Thymus (tissue), 11 donors: ENCODE measurements around the gene MDM2. TPM values are rescaled to one million over a fixed set of nuclear protein-coding genes. Genes with fewer than 3 reads are reported as not detected.
"Not testable (repeated sequence)": the region's sequence is repeated elsewhere in the genome, so short reads cannot be mapped to it uniquely, and the experiment has no call there.

Source experiments
- DNase-seq, 9 donors: peaks; one replicate each; pipeline ENCODE4 v3.0.0-alpha.2; 2013; ENCODE audit warnings: low spot score in 9 of 9, low read depth in 6 of 9, missing footprints in 1 of 9
- H3K27ac ChIP-seq, 2 donors: one replicate each; pipeline ENCODE4 v1.5.1; 2013; ENCODE audit warnings: control low read depth in 1 of 2, low read depth in 1 of 2, low read length in 1 of 2, mild to moderate bottlenecking in 1 of 2, moderate library complexity in 1 of 2
- H3K27me3 ChIP-seq, 2 donors: one replicate each; pipeline ENCODE4 v1.5.1; 2013; ENCODE audit warnings: low read length in 1 of 2; ENCODE audit not compliant: control insufficient read depth in 2 of 2, insufficient read depth in 1 of 2
- H3K36me3 ChIP-seq, 2 donors: one replicate each; pipeline ENCODE4 v1.5.1; 2013; ENCODE audit warnings: low read length in 1 of 2, mild to moderate bottlenecking in 1 of 2, moderate library complexity in 1 of 2; ENCODE audit not compliant: control insufficient read depth in 2 of 2, insufficient read depth in 2 of 2
- H3K4me1 ChIP-seq, 2 donors: one replicate each; pipeline ENCODE4 v1.5.1; 2013; ENCODE audit warnings: low read length in 2 of 2; ENCODE audit not compliant: control insufficient read depth in 2 of 2, insufficient read depth in 2 of 2
- H3K4me3 ChIP-seq, 2 donors: one replicate each; pipeline ENCODE4 v1.5.1; 2013; ENCODE audit warnings: low read length in 2 of 2, control low read depth in 1 of 2, mild to moderate bottlenecking in 1 of 2
- H3K9me3 ChIP-seq, 2 donors: one replicate each; pipeline ENCODE4 v1.5.1; 2013; ENCODE audit warnings: low read length in 1 of 2, mild to moderate bottlenecking in 1 of 2; ENCODE audit not compliant: control insufficient read depth in 2 of 2, insufficient read depth in 1 of 2
- WGBS: extraction: QIAGEN DNeasy Blood & Tissue Kit; methylation state at CpG from one replicate; pipeline ENCODE4 v1.1.7; 2013; 5-methylcytosine and 5-hydroxymethylcytosine counted together
- polyA plus RNA-seq: library from polyadenylated mRNA; stranded (reverse); fragments of 200-250 nt; gene quantifications from one replicate; pipeline ENCODE4 v1.2.3, GENCODE V29; 2013
- total RNA-seq: library from RNA; stranded (reverse); fragments of 120-200 nt; gene quantifications from one replicate; pipeline ENCODE4 v1.2.4, GENCODE V29; 2013
- donor health status: healthy.

The MDM2 gene
- total and polyA plus RNA-seq, 2 donors, result 63.6 to 121 TPM

GRCh38 chr12:68861890-68862289 is 53.9 kb downstream of the MDM2 start:
- H3K9me3 ChIP-seq, result no peaks in the 10 kb centered on the region
- no peak overlapping the region for H3K4me3 ChIP-seq
- no peaks in the 10 kb centered on the region for H3K27me3 ChIP-seq
- H3K27ac ChIP-seq, result no peak overlapping the region
- no peaks in the 10 kb centered on the region for H3K36me3 ChIP-seq
- WGBS, result 96% methylated on average over 3 of the region's 3 CpGs
- H3K4me1 ChIP-seq, result no peaks in the 10 kb centered on the region
- DNase-seq, result no peak

- H3K27me3 ChIP-seq, result no peaks in the 10 kb centered on the region
- WGBS, result 93% methylated on average over 7 of the region's 7 CpGs
These were observed 55.3 kb downstream of the MDM2 start for GRCh38 chr12:68863109-68863770.

GRCh38 chr12:68863886-68864454 is 56.0 kb downstream of the MDM2 start:
- not testable (repeated sequence) for H3K27ac ChIP-seq, H3K36me3 ChIP-seq
- WGBS, result 96% methylated on average over 8 of the region's 8 CpGs

More at GRCh38 chr12:68863109-68863770, 55.3 kb downstream of the MDM2 start:
- Histone ChIP-seq H3K9me3 (no peaks in the 10 kb centered on the region), H3K27ac (no peak overlapping the region), H3K4me1 (peaks cover 0 to 5% of the 10 kb centered on the region in 2 donors), H3K36me3 (no peaks in the 10 kb centered on the region), H3K4me3 (no peak overlapping the region)
- DNase-seq, result no peak

DNA sequence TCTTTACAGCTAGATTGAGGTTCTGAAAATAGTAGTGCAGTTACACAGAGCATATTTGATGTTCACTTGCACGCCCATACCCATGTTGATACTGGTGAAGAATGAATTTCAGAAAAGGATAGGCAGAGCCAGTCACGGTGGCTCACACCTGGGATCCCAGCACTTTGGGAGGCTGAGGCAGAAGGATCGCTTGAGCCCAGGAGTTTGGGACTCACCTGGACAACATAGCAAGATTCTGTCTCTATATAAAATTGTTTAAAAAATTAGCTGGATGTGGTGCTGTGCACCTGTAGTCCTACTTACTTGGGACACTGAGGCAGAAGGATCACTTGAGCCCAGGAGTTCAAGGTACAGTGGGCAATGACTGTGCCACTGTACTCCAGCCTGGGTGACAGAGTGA is 56.6 kb downstream of the MDM2 start:
- Histone ChIP-seq H3K27me3 (no peaks in the 10 kb centered on the region), H3K27ac (no peak overlapping the region), H3K9me3 (no peaks in the 10 kb centered on the region), H3K4me1 (peaks cover 0 to 5% of the 10 kb centered on the region in 2 donors), H3K36me3 (no peaks in the 10 kb centered on the region), H3K4me3 (no peak overlapping the region)
- no peak for DNase-seq
- 97% methylated on average over 3 of the region's 3 CpGs for WGBS

More at GRCh38 chr12:68863886-68864454, 56.0 kb downstream of the MDM2 start:
- H3K4me1 ChIP-seq, H3K9me3 ChIP-seq, H3K4me3 ChIP-seq, H3K27me3 ChIP-seq: not testable (repeated sequence)
- peak in 5 of 9 donors; percentile 4 to 51 (median 31) for DNase-seq

DNA sequence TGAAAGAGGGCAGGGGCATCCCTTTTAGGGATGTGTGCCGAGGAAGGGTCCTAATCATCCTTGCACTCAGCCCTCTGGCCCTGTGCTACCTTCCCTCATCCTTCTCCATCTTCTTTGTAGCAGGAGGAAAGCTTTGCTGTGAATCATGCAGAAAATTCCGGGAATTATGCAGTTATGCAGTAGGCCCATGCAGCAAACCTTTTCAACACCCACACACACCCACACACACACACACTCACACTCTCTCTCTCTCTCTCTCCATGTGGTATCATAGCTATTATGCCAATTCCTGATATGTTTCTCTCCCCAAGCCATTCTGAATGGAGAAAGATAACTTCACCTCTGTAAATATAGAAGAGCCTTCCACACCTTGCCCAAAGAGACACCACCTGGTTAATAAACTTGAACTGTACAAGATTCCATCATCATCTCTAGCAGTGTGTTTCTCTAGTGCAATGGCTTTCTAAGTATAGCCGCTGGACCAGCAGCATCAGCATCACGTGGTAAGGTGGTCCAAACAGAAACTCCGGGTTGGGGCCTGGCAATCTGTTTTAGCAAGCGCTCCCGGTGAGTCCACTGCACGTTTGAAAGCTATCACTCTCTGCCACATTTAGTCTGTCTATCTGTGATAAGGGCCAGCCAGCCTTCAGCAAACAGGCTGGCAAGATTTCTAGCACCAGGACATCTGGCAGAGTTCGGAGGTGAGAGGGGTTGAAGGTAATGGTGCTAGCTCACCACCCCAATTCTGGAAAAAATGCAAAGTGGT is 57.6 kb downstream of the MDM2 start:
- H3K36me3 ChIP-seq, result no peaks in the 10 kb centered on the region
- H3K27ac ChIP-seq, result no peak overlapping the region
- H3K27me3 ChIP-seq, result no peaks in the 10 kb centered on the region
- peaks cover 0 to 5% of the 10 kb centered on the region in 2 donors for H3K4me1 ChIP-seq
- no peak for DNase-seq
- no peak overlapping the region for H3K4me3 ChIP-seq
- no peaks in the 10 kb centered on the region for H3K9me3 ChIP-seq
- 96% methylated on average over 9 of the region's 9 CpGs for WGBS

- no peak overlapping the region for H3K27ac ChIP-seq
- peaks cover 0 to 5% of the 10 kb centered on the region in 2 donors for H3K4me1 ChIP-seq
- no peaks in the 10 kb centered on the region for H3K36me3 ChIP-seq
- DNase-seq, result no peak
- 73% methylated on average over 6 of the region's 6 CpGs for WGBS
- no peak overlapping the region for H3K4me3 ChIP-seq
- H3K9me3 ChIP-seq, result no peaks in the 10 kb centered on the region
- no peaks in the 10 kb centered on the region for H3K27me3 ChIP-seq
These were observed 59.0 kb downstream of the MDM2 start for GRCh38 chr12:68866950-68867349.

DNA sequence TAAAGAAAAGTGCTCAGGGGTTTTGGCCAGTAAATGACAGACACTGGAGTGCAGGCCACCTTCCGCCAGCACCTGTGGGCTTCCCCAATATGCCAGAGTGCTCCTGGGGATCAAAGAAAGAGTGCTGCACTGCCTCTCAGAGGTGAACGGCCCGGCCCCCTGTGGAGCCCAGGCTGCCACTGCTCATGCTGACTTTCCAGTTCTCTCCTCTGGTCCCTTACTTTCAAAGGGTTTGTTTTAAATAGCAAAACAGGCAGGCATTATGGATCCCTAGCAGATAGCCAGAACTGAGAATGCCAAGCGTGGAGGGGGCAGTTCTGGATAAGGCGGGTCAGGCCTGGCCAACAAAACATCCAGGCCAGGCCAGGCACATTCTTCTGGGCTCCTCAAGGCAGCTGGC is 59.6 kb downstream of the MDM2 start:
- DNase-seq, result no peak
- no peaks in the 10 kb centered on the region for H3K36me3 ChIP-seq
- H3K4me3 ChIP-seq, result no peak overlapping the region
- H3K9me3 ChIP-seq, result no peaks in the 10 kb centered on the region
- WGBS, result 93% methylated on average over 5 of the region's 5 CpGs
- H3K27ac ChIP-seq, result no peak overlapping the region
- peaks cover 0 to 5% of the 10 kb centered on the region in 2 donors for H3K4me1 ChIP-seq
- no peaks in the 10 kb centered on the region for H3K27me3 ChIP-seq

DNA sequence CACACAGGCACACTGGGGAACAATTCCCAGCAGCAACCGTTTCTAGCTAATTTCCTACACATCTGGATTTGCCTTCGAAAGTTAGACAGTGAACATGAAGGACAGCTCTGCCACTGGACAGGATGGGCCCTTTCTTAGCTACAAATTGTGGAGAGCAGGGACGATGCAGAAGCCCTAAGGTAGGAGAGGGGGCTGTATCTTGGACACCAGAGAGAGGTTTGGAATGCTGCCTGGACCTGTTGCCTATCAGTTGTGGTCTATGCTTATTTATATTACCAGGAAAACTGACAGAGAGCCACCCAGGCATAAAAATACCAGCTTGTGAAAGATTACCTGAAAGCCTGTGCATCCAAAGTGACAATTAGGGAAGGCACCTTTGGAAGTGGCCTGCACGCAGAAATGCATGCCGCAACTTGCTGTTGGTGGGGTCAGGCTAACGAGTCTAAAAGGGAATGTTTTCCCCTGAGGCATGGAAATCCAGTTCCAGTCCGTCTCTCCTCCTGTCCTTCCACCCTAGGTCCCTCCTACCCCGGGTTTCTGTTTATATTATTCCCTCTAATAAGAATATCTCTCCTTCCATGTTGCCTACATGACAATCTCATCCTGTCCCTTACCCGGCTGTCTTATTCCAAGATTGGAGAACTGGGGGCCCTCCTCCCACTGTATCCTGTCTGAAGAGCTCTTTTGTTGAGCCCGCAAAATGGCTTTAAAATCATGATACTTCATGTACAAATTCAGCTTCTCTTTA is 60.2 kb downstream of the MDM2 start:
- 94% methylated on average over 10 of the region's 10 CpGs for WGBS
- no peak overlapping the region for H3K27ac ChIP-seq
- peaks cover 0 to 5% of the 10 kb centered on the region in 2 donors for H3K4me1 ChIP-seq
- H3K27me3 ChIP-seq, result no peaks in the 10 kb centered on the region
- no peaks in the 10 kb centered on the region for H3K9me3 ChIP-seq
- no peaks in the 10 kb centered on the region for H3K36me3 ChIP-seq
- H3K4me3 ChIP-seq, result no peak overlapping the region
- no peak for DNase-seq
